Adipose tissue (tissue), 3 donors: ENCODE results near the gene ICA1. TPM values are rescaled to one million over a fixed set of nuclear protein-coding genes. Genes with fewer than 3 reads are reported as not detected.

Source experiments
- H3K27ac ChIP-seq: one replicate; pipeline ENCODE4 v1.5.1; 2013; ENCODE audit warnings: low read depth, low read length
- WGBS, 3 donors: extraction: QIAGEN DNeasy Blood & Tissue Kit; methylation state at CpG; one replicate each; pipeline ENCODE4 v1.1.7; 2013; 5-methylcytosine and 5-hydroxymethylcytosine counted together
- polyA plus RNA-seq, 3 donors: library from polyadenylated mRNA; stranded (reverse); fragments of 200-250 nt; gene quantifications; one replicate each; pipeline ENCODE4 v1.2.3, GENCODE V29; 2013
- donor health status: healthy with polysubstance abuse.
- donor health status: Bipolar disorder and iron deficiency.
- donor health status: healthy.

Gene ICA1
- polyA plus RNA-seq, 3 donors = 17.0 to 53.9 (median 21.6) TPM

DNA sequence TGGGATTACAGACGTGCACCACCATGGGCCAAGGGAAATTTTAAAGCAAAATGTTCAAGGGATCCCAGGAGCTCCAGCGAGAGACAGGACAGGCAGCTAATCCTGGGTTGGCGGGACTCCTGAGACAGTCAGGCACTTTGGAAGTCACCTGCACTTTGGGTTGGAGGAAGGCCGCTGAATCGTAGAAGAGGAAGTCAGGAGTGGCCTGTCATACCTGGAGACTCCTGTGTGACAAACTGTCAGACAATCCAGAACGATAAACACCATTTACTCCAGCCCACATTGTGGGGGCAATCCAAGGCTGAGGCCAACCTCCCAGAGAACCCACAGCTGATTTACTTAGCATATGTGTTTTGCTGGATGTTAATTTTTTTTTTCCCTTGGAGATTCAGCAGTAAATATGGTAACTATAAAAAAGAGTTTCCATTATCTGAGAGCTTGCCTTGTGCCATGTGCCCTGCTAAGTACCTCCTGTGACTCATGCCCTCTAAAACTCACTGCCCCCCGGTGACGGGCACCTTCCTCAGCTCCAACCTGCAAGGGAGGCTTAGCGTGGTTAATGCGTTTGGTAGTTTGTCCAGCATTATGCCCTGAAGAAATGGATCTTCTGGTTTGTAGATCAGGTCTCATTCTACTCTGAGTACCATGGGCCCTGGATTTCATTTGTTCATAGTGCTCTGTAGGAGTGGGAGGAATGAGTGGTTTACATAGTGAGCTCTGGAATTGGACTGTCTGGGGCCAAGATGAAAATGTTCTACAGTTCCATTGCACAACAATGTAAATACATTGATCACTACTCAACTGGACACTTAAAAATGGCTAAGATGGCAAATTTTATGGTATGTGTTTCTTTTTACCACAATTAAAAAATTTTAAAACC lies 50.9 kb downstream of the ICA1 start:
- H3K27ac ChIP-seq = no peak overlapping the region
- 77 to 87% (median 83%) methylated on average over 10 of the region's 10 CpGs for WGBS, 3 donors

DNA sequence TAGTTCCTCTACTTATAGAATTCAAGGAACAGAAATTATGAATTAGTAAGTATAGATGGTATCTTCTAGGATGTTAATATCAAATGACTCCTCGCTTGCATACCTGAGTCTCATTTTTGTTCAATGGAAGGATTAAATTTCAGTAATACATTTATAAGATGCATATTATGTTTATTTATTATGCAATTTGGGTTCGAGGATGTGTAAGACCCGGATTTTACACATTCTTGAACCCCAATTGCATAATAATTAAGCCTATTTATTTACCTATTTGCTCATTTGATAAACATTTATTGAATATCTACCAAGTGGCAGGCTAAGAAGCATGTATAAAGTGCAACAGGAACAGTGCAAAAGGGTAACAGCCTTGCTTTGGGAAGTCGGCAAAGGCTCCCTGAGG lies 52.6 kb downstream of the ICA1 start:
- 59 to 80% (median 65%) methylated on average over 4 of the region's 4 CpGs for WGBS, 3 donors
- H3K27ac ChIP-seq = no peak overlapping the region

DNA sequence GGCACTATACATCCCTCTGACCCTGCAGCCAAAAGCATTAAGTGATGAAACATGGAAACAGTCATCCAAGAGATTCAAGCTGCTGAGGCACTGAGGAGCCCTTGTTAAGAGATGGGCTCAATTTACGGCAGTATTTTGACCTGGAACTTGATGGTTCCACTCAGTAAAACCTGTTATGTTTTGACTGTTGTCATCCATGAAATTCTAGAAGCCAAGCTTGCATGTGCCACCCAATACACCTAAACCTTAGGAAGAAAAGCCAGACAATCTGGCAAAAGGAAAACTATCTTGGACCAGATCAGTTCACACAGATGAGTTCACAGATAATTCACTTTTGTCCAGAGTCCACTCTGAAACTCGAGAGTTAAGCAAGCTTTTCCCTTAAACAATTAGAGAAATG lies 53.2 kb downstream of the ICA1 start:
- WGBS, 3 donors = 61 to 69% (median 61%) methylated on average over 2 of the region's 2 CpGs
- H3K27ac ChIP-seq = no peak overlapping the region

DNA sequence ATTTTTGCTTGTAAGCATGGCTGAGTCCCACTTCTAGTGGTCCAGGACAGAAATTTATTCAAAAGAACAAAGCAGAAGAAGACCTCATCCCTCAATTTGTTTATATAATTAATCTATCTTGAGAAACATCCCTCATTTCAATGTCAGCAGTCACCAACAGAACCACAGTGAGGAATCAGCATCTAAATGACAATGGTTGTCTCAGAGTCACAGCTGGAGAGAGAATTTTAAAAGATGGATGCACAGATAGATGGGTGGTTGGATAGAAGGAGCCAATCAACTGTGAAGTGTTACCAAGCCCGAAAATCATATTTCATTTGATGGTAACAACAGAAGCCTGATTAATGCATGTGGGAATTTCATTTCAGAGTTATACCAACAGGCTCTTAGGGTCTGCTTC lies 55.0 kb downstream of the ICA1 start:
- no peak overlapping the region for H3K27ac ChIP-seq
- WGBS, 3 donors = 90 to 100% (median 96%) methylated on average over 1 of the region's 1 CpG

DNA sequence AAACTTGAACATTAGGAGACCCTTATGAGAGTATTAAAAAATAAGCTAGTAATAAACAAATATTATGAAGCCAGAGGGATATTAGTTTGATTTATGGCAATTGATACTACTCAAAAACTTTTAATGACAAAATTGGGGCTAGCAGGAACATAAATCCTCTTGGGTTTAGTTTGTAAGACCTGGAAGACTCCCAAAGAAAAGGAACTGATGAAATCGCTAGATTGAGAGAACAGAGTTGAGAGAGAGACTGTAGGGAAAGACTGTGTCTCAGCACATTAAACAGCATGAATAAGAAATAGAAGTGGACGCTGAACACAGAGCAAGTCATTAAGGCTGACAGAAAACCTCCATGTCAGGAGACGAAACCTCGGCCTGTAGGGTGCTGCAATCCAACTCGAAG lies 56.4 kb downstream of the ICA1 start:
- no peak overlapping the region for H3K27ac ChIP-seq
- 48 to 89% (median 70%) methylated on average over 5 of the region's 5 CpGs for WGBS, 3 donors

DNA sequence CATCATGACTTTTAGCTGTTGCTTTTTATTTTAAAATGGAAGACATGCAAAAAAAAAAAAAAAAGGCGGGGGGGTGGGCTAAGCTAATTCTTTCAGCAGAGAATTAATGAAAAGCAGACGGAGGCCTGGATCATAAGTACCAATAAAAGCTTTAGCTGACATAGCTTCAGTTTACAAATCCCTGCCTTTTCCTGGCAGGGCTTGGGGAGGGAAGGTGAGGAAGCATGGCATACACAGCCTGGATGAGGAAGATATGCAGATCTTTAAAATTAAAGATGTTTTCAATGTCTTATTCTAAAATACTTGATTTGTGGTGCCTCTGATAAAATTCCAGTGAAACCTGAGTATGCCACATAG lies 57.0 kb downstream of the ICA1 start:
- no peak overlapping the region for H3K27ac ChIP-seq
- 86 to 91% (median 87%) methylated on average over 2 of the region's 2 CpGs for WGBS, 3 donors

DNA sequence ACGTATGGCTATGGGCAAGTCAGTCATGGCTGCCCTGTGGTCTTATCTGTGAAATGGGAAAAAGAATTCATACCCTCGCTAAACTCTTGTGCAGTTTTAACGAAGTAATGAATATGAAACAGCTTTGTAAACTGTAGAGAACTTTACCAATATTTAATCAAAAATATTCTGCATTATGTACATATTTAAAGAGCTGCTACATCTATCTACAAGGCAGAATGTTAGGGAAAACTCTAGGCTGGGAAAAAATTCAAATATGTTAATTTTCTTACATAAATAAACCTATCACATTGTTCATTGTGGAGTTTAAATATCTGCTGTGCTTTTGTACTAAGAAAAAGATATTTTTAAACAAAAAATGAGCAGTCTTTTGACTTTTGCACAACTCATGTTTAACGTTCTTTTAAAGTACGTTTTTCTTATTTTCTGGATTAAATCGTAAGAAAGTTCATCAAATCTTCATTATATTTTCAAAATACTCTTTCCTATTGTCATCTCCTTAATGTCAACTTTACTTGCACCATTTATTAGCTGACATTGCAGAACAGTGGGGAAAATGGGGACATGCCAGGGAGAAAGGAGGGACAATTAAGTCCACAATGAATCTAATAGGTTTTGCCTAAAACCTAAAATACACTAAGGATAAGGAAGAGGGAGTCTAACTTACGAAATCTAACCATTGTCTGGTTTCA lies 57.5 kb downstream of the ICA1 start:
- WGBS, 3 donors = 92 to 95% (median 93%) methylated on average over 7 of the region's 7 CpGs
- no peak overlapping the region for H3K27ac ChIP-seq

DNA sequence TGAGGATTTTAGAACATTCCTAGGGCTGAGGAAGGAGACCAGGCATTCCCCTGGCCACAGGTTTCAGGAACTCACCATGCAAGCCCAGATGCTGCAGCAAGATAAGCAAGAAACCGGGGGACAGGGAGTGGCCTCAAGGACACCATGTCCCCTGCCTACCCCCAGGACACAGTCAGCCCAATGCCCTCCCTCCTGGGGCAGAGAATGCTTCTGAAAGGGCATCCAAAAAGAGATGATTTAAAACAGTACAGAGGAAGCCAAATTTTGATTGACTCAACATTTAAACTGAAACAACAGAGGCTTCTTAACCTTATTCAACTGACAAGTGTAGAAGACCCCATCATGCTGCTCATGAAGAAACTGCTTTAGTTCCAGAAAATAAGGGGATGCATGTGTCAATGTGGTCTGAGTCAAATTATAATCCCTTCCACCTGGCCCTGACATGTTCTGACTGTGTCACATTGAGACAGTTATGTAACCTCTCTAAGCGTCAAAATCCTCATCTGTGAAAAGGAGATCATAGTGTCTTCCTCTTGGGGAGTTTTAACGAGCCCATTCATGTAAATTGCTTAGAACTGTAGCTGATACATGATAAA lies 60.0 kb downstream of the ICA1 start:
- WGBS, 3 donors = 38 to 68% (median 55%) methylated on average over 3 of the region's 3 CpGs
- no peak overlapping the region for H3K27ac ChIP-seq

DNA sequence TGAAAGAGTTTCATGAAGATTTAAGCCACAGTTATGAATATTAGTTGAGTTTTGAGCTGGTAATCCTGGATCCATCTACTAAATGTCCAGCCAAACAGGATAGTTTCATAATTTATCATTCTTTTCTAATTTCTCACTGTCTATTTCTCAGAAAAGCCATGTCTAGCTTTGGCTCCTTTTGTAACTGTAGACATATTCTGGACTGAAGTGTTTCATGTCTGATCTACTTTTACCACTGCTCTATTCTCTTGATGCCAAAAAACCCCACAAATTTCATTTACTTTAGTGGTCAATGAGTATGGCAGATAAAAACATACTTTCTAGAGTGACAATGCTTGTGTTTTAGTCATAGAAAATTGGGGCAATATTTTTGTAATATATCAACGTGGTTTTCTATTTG lies 61.2 kb downstream of the ICA1 start:
- no peak overlapping the region for H3K27ac ChIP-seq
- 82 to 85% (median 84%) methylated on average over 1 of the region's 1 CpG for WGBS, 3 donors

DNA sequence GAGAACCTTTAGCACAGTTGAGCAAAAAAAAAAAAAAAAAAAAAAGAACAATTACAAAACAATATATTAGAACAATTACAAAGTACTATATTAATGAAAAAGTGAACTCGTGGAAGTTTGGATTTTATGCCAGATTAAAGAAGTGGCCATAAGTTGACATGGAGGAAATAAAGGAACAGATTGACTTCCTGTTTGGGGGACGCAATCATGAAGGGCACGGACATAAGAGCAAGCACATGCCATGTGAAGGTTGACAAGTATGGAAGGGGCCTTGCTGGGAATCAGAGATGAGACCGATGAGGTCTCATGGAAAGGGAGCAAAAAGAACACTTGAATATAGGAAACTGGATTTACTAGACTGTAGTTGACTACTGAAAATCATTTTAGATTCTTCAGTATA lies 61.7 kb downstream of the ICA1 start:
- no peak overlapping the region for H3K27ac ChIP-seq
- WGBS, 3 donors = 57 to 91% (median 58%) methylated on average over 4 of the region's 4 CpGs

DNA sequence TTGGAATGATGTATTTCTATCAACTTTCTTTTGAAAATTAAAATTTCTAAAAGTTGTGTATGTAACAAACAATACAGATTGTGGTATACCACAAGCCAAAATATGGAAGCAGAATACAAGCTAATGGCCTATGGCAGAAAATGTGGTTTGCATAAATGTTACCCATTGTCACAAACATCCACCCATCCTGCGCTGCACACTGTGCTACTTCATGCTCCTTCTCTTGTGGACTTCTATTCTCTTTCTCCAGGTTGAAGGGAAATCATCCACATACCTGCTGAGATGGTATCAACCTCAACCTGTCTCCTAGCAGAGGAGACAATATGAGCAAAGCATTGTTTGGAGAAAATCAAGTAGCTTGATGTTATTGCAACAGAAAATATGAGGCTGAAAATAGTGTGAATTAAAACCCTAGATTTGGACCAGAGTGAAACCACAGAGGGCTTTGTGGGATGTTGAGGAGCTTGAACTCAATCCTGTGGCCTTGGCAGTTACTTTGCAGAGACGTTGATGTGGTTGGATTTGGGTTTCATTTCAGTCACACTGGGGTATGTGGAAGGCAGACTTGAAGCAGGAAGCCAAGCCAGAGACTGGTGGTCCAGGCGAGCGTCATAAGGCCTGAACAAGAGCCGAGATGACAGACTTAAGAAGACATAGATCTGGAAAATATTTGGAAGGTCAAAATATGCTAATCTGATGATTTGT lies 63.8 kb downstream of the ICA1 start:
- WGBS, 3 donors = 83 to 91% (median 87%) methylated on average over 5 of the region's 5 CpGs
- no peak overlapping the region for H3K27ac ChIP-seq

DNA sequence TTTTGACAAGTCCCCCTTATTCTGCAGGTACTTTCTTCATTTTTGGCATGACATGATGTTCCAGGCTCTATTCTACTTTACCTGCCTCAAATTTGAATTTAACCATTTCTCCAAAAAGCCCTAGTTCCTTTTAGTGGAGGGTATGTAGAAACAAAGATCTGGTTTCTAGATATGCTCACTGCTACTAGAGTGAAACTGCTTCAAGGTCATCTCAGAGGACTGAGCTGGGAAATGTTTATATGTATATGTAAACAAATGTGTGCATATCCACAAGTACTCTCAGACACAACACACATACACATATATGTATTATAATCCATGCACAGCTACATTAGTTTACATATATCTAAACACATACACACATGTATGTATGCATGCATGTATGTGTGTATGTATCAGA lies 69.1 kb downstream of the ICA1 start:
- no peak overlapping the region for H3K27ac ChIP-seq

DNA sequence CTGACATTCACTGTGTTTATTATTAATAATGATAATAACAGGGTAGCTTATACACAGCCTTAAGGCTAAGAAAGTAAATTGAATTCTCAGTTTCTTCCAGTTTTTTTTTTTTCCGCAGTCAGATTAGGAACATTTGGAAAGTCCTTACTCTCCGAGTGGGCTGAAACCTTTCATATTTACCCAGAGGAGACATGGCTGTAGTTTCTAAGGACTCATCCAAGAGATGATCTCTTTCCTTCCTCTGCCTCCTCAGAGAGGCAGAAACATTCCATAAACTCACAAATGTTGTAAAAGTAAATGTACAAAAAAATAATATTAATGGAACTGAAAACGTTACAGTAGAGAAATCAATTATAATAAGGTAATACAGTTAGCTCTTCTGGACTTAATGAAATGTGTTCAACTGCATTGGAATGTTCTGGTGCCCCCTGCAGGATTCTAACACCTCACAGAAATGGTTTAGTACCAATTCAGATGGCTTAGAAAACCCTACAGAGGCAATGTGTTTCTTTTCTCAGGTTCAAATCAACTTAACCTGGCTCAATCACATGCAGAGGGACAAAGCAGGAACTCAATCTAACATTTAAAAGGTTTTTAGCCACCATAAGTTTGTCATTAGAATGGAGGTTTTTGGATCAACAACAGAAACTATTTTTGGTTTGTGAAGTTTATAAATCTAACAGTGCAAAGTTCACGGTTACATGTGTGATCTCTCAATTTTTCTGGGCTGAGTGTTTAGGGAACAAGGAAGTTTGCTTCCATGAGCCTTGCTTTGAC lies 71.7 kb downstream of the ICA1 start:
- whole genome bisulfite sequencing, 3 donors = 25 to 34% (median 32%) methylated on average over 4 of the region's 4 CpGs
- H3K27ac ChIP-seq = no peak overlapping the region

DNA sequence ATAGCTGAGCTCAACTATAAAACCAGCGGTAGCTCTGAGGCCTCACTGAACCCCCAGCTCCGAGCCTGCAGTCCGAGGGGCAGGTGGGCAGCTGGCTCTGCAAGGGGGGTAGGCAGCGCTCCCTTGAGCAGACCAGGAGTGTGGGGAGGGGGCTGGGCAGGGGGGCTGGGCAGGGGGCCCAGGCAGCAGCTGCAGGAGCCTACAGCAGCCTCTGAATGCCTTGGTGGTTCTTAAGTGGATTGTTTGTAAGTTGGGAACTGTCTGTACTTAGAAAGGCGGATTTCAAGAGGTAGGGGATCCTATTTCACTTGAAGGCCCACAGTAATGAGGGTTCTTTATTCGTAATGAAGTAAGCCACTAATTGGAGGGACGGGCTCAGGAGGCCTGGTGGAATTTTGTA lies 72.3 kb downstream of the ICA1 start:
- WGBS, 3 donors = 87 to 93% (median 92%) methylated on average over 7 of the region's 7 CpGs
- H3K27ac ChIP-seq = no peak overlapping the region

DNA sequence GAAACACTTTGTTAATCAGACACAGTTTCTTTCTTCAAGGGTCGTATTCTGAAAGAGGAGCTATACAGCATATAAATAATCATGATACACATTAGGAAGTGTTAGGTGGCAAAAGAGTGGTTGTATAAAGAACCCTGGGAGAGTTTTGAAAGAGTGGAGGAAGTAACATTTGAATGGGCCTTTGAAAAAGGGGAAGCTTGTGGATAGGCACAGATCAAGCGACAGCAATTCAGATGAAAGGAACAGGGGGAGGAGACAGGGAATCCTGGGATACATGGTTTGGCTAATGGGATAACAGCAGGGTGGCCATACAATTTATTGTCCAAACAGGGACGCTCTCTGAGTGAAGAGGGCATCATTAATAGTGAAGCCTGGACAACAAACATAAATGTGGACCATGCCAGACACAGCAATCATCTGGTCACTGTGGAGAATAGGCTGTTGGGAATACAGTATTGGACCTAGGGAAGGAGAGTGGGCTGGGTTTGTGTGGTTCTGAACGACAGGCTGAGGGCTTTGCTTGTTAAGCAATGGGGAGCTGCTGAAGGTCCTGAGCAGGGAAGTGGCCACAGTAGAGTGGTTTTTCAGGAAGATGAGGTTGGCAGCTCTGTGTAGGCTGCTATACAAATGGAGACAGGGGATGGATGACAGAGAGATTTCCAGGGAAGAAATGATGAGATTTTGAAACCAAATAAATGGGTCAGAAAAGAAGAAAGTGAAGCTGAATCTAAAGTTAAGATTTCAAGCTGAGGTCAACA lies 75.9 kb downstream of the ICA1 start:
- WGBS, 3 donors = 50 to 65% (median 59%) methylated on average over 4 of the region's 4 CpGs
- H3K27ac ChIP-seq = no peak overlapping the region

DNA sequence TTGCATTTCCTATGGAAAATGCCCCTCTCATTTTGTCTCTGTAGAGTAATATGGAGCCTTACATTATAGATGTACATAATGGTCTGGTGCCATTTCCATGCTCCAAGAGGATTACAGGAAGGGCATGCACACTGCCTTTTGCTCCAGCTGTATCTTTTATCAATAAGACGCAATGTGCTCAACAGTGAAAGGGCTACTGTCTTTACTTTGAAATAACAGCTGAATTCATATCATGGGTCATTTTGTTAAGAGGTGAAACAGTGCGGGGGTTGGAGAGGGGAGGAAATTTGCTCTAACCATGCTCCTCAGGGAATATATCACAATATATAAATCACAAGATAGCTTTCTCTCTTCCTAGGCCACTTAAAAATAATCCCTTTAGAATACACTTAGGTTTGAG lies 77.7 kb downstream of the ICA1 start:
- 85 to 86% (median 86%) methylated on average over 2 of the region's 2 CpGs for WGBS, 3 donors
- no peak overlapping the region for H3K27ac ChIP-seq

DNA sequence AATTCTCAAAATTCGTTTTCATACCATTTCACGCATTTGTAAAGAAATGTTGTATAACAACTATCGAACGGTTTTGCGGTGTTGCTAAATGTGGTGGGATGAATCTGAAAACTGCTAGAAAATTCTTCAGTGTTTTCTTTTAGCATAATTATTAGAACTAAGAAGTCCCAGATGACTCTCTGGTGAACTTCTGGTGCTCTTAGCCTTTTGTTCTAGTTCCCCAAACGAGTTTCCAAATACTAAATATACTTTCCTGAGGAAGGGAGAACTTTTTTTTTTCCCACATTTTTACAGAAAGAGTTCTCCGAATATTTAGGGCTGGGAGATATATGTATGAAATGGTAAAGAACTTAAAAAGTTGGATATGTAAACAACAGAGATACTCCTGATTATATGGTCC lies 82.5 kb downstream of the ICA1 start:
- H3K27ac ChIP-seq = no peak overlapping the region
- 67 to 79% (median 71%) methylated on average over 7 of the region's 7 CpGs for WGBS, 3 donors

DNA sequence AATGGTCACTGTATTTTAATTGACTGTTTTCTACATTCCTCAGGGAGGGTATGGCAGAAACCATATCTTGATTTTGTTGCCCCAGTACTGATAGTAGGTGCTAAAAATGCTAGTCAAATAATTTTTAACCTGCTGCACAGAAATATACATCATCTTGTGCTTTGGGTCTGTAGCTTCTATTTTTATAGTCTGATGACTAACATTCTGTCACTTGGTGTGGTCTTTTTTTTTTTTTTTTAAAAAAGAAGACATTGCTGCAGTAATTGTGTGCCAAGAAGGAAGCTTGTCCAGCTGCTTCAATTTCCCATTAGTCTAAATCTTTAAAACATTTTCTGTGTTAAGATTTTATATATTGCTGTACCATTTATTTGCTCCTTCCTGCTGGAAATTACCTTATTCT lies 83.6 kb downstream of the ICA1 start:
- no peak overlapping the region for H3K27ac ChIP-seq
